Gastroesophageal sphincter (tissue), 4 donors: ENCODE results near the gene CPNE8. TPM values are rescaled to one million over a fixed set of nuclear protein-coding genes. Genes with fewer than 3 reads are reported as not detected.

Experiments used
- ATAC-seq: fragments of 150-250 bp; one replicate; pipeline ENCODE4 v1.9.1; 2016; ENCODE audit warnings: mild to moderate bottlenecking, moderate library complexity
- H3K27ac ChIP-seq, 4 donors: fragments of 200-600 bp; sonication (generic) in 3 of 4; 1 replicate in 3 of 4; 2 replicates in 1 of 4; pipeline ENCODE4 v1.5.1; 2016 to 2019
- H3K27me3 ChIP-seq: fragments of 200-600 bp; sonication (generic); one replicate; pipeline ENCODE4 v1.5.1; 2019
- H3K36me3 ChIP-seq, 2 donors: fragments of 200-600 bp; sonication (generic); one replicate each; pipeline ENCODE4 v1.5.1; 2019; ENCODE audit warnings: control low read depth in 1 of 2
- H3K4me1 ChIP-seq, 3 donors: fragments of 200-600 bp; sonication (generic); 1 replicate in 2 of 3; 2 replicates in 1 of 3; pipeline ENCODE4 v1.5.1; 2016 to 2019; ENCODE audit warnings: control low read depth in 2 of 3
- H3K4me3 ChIP-seq, 2 donors: fragments of 200-600 bp; sonication (generic); one replicate each; pipeline ENCODE4 v1.5.1; 2019; ENCODE audit warnings: mild to moderate bottlenecking in 1 of 2, moderate library complexity in 1 of 2
- H3K9me3 ChIP-seq, 3 donors: fragments of 200-600 bp; sonication (generic); one replicate each; pipeline ENCODE4 v1.5.1; 2017 to 2019; ENCODE audit warnings: control low read depth in 2 of 3
- CTCF ChIP-seq, 4 experiments: fragments of 200-600 bp in 2 of 4; fragments of 450-650 bp in 2 of 4; sonication (generic) in 1 of 4; IDR thresholded peaks; one replicate each; pipeline ENCODE4 v1.5.1; 2017 to 2019; ENCODE audit warnings: antibody characterized with exemption in 4 of 4, mild to moderate bottlenecking in 2 of 4, moderate library complexity in 2 of 4
- EP300 ChIP-seq: sonication (generic); formaldehyde crosslinking; IDR thresholded peaks from one replicate; pipeline ENCODE4 v1.6.1; 2017; ENCODE audit warnings: antibody characterized with exemption, mild to moderate bottlenecking
- POLR2A ChIP-seq, 2 donors: fragments of 450-650 bp; IDR thresholded peaks; one replicate each; pipeline ENCODE4 v1.6.1; 2017; ENCODE audit warnings: antibody characterized with exemption in 2 of 2, mild to moderate bottlenecking in 2 of 2, moderate library complexity in 1 of 2
- POLR2AphosphoS5 ChIP-seq: sonication (generic); formaldehyde crosslinking; IDR thresholded peaks from one replicate; pipeline ENCODE4 v1.6.1; 2017; ENCODE audit warnings: antibody characterized with exemption
- WGBS, 2 donors: methylation state at CpG; one replicate each; pipeline ENCODE4 v1.1.5; 2018; ENCODE audit warnings: low coverage in 1 of 2; 5-methylcytosine and 5-hydroxymethylcytosine counted together
- total RNA-seq, 4 donors: library from RNA; depleted of rRNA; stranded (reverse); fragments of >200 nt; gene quantifications; one replicate each; pipeline ENCODE4 v1.1.0, GENCODE V29; 2016

CPNE8 gene
- total RNA-seq, 4 donors from 2014 or later, result 15.5 to 44.2 (median 21.2) TPM

GRCh38 chr12:38633511-38633910 lies 271.9 kb downstream of the CPNE8 start:
- TF ChIP-seq POLR2AphosphoS5 (no peak), EP300 (no peak), POLR2A (IDR thresholded peaks at IDR 0.05) (no peak), CTCF (IDR thresholded peaks at IDR 0.05) (no peak)
- H3K27ac ChIP-seq, result no peak overlapping the region
- no peaks in the 10 kb centered on the region for H3K36me3 ChIP-seq
- 64 to 75% methylated on average over 3 to 4 of the region's 4 CpGs for WGBS, 2 donors
- no peaks in the 10 kb centered on the region for H3K9me3 ChIP-seq
- no peak overlapping the region for H3K4me3 ChIP-seq
- ATAC-seq, result no peak
- no peaks in the 10 kb centered on the region for H3K27me3 ChIP-seq
- no peaks in the 10 kb centered on the region for H3K4me1 ChIP-seq

- ATAC-seq, result no peak
- WGBS, 2 donors, result 55 to 82% methylated on average over 1 to 2 of the region's 2 CpGs
- H3K27me3 ChIP-seq, result no peaks in the 10 kb centered on the region
- H3K27ac ChIP-seq, result no peak overlapping the region
- no peaks in the 10 kb centered on the region for H3K36me3 ChIP-seq
- TF ChIP-seq POLR2A (IDR thresholded peaks at IDR 0.05) (no peak), POLR2AphosphoS5 (no peak), EP300 (no peak), CTCF (IDR thresholded peaks at IDR 0.05) (no peak)
- no peak overlapping the region for H3K4me3 ChIP-seq
- H3K9me3 ChIP-seq, result no peaks in the 10 kb centered on the region
- H3K4me1 ChIP-seq, result no peaks in the 10 kb centered on the region
These were observed 276.3 kb downstream of the CPNE8 start for GRCh38 chr12:38629064-38629463.

GRCh38 chr12:38628288-38628687 lies 277.1 kb downstream of the CPNE8 start:
- H3K27ac ChIP-seq, result no peak overlapping the region
- H3K9me3 ChIP-seq, result no peaks in the 10 kb centered on the region
- H3K4me1 ChIP-seq, result no peaks in the 10 kb centered on the region
- H3K27me3 ChIP-seq, result no peaks in the 10 kb centered on the region
- H3K4me3 ChIP-seq, result no peak overlapping the region
- no peak for TF ChIP-seq EP300
- no peak for TF ChIP-seq POLR2AphosphoS5
- TF ChIP-seq POLR2A (IDR thresholded peaks at IDR 0.05), result no peak
- TF ChIP-seq CTCF (IDR thresholded peaks at IDR 0.05), result no peak
- H3K36me3 ChIP-seq, result no peaks in the 10 kb centered on the region
- no peak for ATAC-seq

- Histone ChIP-seq H3K4me3 (no peak overlapping the region), H3K27me3 (no peaks in the 10 kb centered on the region), H3K36me3 (no peaks in the 10 kb centered on the region), H3K27ac (no peak overlapping the region), H3K4me1 (no peaks in the 10 kb centered on the region), H3K9me3 (no peaks in the 10 kb centered on the region)
- no peak for ATAC-seq
- TF ChIP-seq POLR2AphosphoS5, result no peak
- TF ChIP-seq CTCF (IDR thresholded peaks at IDR 0.05), result no peak
- no peak for TF ChIP-seq POLR2A (IDR thresholded peaks at IDR 0.05)
- no peak for TF ChIP-seq EP300
- 68 to 81% methylated on average over 3 to 5 of the region's 5 CpGs for WGBS, 2 donors
These were observed 280.1 kb downstream of the CPNE8 start for GRCh38 chr12:38625306-38625705.

GRCh38 chr12:38614171-38614570 lies 291.2 kb downstream of the CPNE8 start:
- H3K27me3 ChIP-seq, result no peaks in the 10 kb centered on the region
- H3K36me3 ChIP-seq, result no peaks in the 10 kb centered on the region
- WGBS, 2 donors, result 46 to 80% methylated on average over 1 to 2 of the region's 2 CpGs
- TF ChIP-seq CTCF (IDR thresholded peaks at IDR 0.05), result no peak
- TF ChIP-seq POLR2AphosphoS5, result no peak
- TF ChIP-seq EP300, result no peak
- no peak for TF ChIP-seq POLR2A (IDR thresholded peaks at IDR 0.05)
- H3K4me1 ChIP-seq, result no peaks in the 10 kb centered on the region
- no peak overlapping the region for H3K4me3 ChIP-seq
- H3K9me3 ChIP-seq, result no peaks in the 10 kb centered on the region
- no peak overlapping the region for H3K27ac ChIP-seq
- no peak for ATAC-seq
